ENCODE results near the gene MGAT1. TPM values are rescaled to one million over a fixed set of nuclear protein-coding genes. Genes with fewer than 3 reads are reported as not detected.

The MGAT1 gene
- total RNA-seq, 1 experiment from 2014 or later, result 93.6 TPM

DNA sequence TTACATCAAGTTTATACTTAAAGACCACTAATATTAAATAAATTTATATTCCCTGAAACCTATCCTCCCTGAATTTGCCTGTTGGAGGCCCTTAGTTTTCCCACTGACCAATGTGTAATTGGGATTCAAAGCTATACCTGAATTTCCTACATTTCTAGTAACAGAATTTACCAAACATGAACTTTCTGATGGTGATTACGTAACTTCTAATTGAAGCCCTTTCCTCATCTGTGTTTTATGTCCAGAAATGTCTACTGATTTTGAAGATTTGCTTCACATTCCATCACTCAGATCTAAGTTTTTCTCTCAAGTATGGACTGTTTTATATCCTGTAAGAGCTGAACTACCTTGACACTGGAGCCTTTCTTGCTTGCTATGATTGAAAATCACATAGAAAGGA, 45.7 kb upstream of the MGAT1 start (continued):
- no peak for TF ChIP-seq ELF4 (CRISPR knock-in tag; IDR thresholded peaks at IDR 0.05; ENCODE audit: low read depth)
- TF ChIP-seq GRHL2 (CRISPR knock-in tag; IDR thresholded peaks at IDR 0.05; ENCODE audit: insufficient replicate concordance, severe bottlenecking), result no peak
- TF ChIP-seq, protein P1, sequence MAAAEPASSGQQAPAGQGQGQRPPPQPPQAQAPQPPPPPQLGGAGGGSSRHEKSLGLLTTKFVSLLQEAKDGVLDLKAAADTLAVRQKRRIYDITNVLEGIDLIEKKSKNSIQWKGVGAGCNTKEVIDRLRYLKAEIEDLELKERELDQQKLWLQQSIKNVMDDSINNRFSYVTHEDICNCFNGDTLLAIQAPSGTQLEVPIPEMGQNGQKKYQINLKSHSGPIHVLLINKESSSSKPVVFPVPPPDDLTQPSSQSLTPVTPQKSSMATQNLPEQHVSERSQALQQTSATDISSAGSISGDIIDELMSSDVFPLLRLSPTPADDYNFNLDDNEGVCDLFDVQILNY (CRISPR knock-in tag; IDR thresholded peaks at IDR 0.05), result no peak
- TF ChIP-seq ZNF396 (CRISPR knock-in tag; IDR thresholded peaks at IDR 0.05; ENCODE audit: borderline replicate concordance), result no peak
- TF ChIP-seq CREB1 (CRISPR knock-in tag; IDR thresholded peaks at IDR 0.05), result no peak
- no peak for TF ChIP-seq HMGA2 (CRISPR knock-in tag; IDR thresholded peaks at IDR 0.05)
- TF ChIP-seq CBFB (CRISPR knock-in tag; IDR thresholded peaks at IDR 0.05; ENCODE audit: low read depth), result no peak
- TF ChIP-seq, protein P2, sequence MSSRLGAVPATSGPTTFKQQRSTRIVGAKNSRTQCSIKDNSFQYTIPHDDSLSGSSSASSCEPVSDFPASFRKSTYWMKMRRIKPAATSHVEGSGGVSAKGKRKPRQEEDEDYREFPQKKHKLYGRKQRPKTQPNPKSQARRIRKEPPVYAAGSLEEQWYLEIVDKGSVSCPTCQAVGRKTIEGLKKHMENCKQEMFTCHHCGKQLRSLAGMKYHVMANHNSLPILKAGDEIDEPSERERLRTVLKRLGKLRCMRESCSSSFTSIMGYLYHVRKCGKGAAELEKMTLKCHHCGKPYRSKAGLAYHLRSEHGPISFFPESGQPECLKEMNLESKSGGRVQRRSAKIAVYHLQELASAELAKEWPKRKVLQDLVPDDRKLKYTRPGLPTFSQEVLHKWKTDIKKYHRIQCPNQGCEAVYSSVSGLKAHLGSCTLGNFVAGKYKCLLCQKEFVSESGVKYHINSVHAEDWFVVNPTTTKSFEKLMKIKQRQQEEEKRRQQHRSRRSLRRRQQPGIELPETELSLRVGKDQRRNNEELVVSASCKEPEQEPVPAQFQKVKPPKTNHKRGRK (CRISPR knock-in tag; IDR thresholded peaks at IDR 0.05; ENCODE audit: borderline replicate concordance), result no peak

DNA sequence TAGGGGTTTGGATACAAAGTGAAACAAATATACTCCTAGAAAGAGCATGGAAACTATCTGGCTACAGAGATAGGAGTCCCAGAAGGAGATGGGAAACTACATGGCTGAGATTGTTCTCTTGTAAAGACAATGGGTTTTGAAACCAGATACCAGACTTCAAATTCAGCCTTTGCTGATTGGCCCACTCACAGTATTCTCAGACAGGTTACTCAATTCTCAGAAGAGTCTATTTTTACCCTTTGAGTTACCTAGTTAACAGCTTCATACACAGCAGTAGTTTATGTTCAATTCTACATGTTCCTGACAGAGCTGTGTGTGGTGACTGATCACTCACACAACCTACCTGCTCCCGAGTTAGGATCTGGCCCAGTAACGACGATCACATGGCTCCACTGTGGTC, 44.4 kb upstream of the MGAT1 start:
- Mint-ChIP-seq H3K36me3 (peaks cover 83% of the 10 kb centered on the region), H3K9me3 (peaks cover 82% of the 10 kb centered on the region), H3K27ac (no peak overlapping the region), H3K27me3 (ENCODE audit: low read depth) (peaks cover 38% of the 10 kb centered on the region), H3K4me3 (no peak overlapping the region), H3K4me1 (peaks cover 14% of the 10 kb centered on the region)
- DNase-seq (ENCODE audit: low spot score) (no peak), ATAC-seq (no peak)
- CTCF ChIA-PET, result interaction anchor here (1.1 kb wide), 1 partner anchor 228 kb away, joined by 4 read pairs; no protein-coding TSS in a partner anchor
- POLR2A ChIA-PET, result interaction anchor here (0.6 kb wide), 1 partner anchor 13 kb away, joined by 5 read pairs; no protein-coding TSS in a partner anchor
- TF ChIP-seq, protein P1 (CRISPR knock-in tag; IDR thresholded peaks at IDR 0.05), result no peak
- no peak for TF ChIP-seq NR3C1 (CRISPR knock-in tag; conservative IDR thresholded peaks at IDR 0.05; ENCODE audit: low read depth)
- TF ChIP-seq ATF1 (CRISPR knock-in tag; IDR thresholded peaks at IDR 0.05), result no peak
- TF ChIP-seq ETV6 (CRISPR knock-in tag; IDR thresholded peaks at IDR 0.05), result no peak
- no peak for TF ChIP-seq NFATC4 (CRISPR knock-in tag; IDR thresholded peaks at IDR 0.05)
- TF ChIP-seq, protein P3, sequence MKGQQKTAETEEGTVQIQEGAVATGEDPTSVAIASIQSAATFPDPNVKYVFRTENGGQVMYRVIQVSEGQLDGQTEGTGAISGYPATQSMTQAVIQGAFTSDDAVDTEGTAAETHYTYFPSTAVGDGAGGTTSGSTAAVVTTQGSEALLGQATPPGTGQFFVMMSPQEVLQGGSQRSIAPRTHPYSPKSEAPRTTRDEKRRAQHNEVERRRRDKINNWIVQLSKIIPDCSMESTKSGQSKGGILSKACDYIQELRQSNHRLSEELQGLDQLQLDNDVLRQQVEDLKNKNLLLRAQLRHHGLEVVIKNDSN (CRISPR knock-in tag; IDR thresholded peaks at IDR 0.05), result no peak
- TF ChIP-seq, protein P4, sequence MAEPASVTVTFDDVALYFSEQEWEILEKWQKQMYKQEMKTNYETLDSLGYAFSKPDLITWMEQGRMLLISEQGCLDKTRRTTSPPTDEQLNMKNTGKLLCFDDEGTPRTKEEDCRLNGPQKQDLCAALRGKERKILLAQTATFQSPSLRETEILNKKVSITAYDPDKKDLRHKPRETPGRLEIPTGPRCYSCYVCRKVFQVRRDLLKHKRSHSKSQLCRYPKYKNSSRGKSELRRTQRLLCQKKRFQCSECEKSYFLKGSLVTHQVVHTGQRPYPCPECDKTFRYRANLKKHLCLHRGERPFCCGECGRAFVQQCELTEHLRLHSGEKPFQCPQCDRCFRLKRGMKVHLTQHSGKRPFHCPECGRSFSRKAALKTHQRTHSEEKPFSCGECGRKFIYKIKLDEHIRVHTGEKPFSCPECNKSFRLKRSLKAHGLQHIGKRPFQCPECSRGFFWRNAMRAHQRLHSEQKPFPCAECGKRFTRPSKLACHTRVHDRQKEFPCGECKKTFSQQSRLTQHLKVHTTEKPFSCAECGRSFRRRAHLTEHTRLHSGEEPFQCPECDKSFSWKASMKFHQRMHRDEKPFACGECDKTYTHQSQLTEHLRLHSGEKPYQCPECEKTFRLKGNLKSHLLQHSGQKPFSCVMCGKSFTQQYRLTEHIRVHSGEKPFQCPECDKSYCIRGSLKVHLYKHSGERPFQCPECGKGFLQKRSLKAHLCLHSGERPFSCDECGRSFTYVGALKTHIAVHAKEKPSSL (CRISPR knock-in tag; conservative IDR thresholded peaks at IDR 0.05), result no peak
- no peak for TF ChIP-seq ZNF232 (CRISPR knock-in tag; IDR thresholded peaks at IDR 0.05)
- no peak for TF ChIP-seq SP1 (CRISPR knock-in tag; conservative IDR thresholded peaks at IDR 0.05)
- TF ChIP-seq, protein P5, sequence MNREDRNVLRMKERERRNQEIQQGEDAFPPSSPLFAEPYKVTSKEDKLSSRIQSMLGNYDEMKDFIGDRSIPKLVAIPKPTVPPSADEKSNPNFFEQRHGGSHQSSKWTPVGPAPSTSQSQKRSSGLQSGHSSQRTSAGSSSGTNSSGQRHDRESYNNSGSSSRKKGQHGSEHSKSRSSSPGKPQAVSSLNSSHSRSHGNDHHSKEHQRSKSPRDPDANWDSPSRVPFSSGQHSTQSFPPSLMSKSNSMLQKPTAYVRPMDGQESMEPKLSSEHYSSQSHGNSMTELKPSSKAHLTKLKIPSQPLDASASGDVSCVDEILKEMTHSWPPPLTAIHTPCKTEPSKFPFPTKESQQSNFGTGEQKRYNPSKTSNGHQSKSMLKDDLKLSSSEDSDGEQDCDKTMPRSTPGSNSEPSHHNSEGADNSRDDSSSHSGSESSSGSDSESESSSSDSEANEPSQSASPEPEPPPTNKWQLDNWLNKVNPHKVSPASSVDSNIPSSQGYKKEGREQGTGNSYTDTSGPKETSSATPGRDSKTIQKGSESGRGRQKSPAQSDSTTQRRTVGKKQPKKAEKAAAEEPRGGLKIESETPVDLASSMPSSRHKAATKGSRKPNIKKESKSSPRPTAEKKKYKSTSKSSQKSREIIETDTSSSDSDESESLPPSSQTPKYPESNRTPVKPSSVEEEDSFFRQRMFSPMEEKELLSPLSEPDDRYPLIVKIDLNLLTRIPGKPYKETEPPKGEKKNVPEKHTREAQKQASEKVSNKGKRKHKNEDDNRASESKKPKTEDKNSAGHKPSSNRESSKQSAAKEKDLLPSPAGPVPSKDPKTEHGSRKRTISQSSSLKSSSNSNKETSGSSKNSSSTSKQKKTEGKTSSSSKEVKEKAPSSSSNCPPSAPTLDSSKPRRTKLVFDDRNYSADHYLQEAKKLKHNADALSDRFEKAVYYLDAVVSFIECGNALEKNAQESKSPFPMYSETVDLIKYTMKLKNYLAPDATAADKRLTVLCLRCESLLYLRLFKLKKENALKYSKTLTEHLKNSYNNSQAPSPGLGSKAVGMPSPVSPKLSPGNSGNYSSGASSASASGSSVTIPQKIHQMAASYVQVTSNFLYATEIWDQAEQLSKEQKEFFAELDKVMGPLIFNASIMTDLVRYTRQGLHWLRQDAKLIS (CRISPR knock-in tag; IDR thresholded peaks at IDR 0.05; ENCODE audit: borderline replicate concordance), result no peak
- TF ChIP-seq, protein P6, sequence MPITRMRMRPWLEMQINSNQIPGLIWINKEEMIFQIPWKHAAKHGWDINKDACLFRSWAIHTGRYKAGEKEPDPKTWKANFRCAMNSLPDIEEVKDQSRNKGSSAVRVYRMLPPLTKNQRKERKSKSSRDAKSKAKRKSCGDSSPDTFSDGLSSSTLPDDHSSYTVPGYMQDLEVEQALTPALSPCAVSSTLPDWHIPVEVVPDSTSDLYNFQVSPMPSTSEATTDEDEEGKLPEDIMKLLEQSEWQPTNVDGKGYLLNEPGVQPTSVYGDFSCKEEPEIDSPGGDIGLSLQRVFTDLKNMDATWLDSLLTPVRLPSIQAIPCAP (CRISPR knock-in tag; IDR thresholded peaks at IDR 0.05), result no peak
- TF ChIP-seq, protein P7, sequence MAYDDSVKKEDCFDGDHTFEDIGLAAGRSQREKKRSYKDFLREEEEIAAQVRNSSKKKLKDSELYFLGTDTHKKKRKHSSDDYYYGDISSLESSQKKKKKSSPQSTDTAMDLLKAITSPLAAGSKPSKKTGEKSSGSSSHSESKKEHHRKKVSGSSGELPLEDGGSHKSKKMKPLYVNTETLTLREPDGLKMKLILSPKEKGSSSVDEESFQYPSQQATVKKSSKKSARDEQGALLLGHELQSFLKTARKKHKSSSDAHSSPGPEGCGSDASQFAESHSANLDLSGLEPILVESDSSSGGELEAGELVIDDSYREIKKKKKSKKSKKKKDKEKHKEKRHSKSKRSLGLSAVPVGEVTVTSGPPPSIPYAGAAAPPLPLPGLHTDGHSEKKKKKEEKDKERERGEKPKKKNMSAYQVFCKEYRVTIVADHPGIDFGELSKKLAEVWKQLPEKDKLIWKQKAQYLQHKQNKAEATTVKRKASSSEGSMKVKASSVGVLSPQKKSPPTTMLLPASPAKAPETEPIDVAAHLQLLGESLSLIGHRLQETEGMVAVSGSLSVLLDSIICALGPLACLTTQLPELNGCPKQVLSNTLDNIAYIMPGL (CRISPR knock-in tag; IDR thresholded peaks at IDR 0.05), result no peak
- TF ChIP-seq SMAD3 (CRISPR knock-in tag; IDR thresholded peaks at IDR 0.05; ENCODE audit: borderline replicate concordance), result no peak
- no peak for TF ChIP-seq ZNF121 (CRISPR knock-in tag; IDR thresholded peaks at IDR 0.05)
- no peak for TF ChIP-seq CREM (CRISPR knock-in tag; IDR thresholded peaks at IDR 0.05)
